GM18909 (cell line): ENCODE results near the gene ACYP2.

Experiments used
- ATAC-seq: cut with Tn5 transposase; IDR thresholded peaks from one replicate; pipeline ENCODE4 v1.9.1; 2021; ENCODE audit warnings: mild to moderate bottlenecking; ENCODE audit not compliant: unreplicated experiment, poor library complexity

ACYP2 gene

GRCh38 chr2:54348646-54349045 is 233.2 kb downstream of the ACYP2 start:
- no peak for ATAC-seq

GRCh38 chr2:54350426-54350825 is 235.0 kb downstream of the ACYP2 start:
- no peak for ATAC-seq

GRCh38 chr2:54353216-54353615 is 237.8 kb downstream of the ACYP2 start:
- ATAC-seq: no peak
